Ovary (tissue), 9 donors: ENCODE data around the gene SLC26A4. TPM values are rescaled to one million over a fixed set of nuclear protein-coding genes. Genes with fewer than 3 reads are reported as not detected.

Experiments
- DNase-seq, 5 donors: peaks; one replicate each; pipeline ENCODE4 v3.0.0-alpha.2; 2019 to 2020
- H3K27ac ChIP-seq, 2 donors: fragments of 200-600 bp; one replicate each; pipeline versions ENCODE4 v1.5.1 to v1.8.0; 2019 to 2022
- H3K27me3 ChIP-seq: fragments of 200-600 bp; one replicate; pipeline ENCODE4 v1.8.0; 2022
- H3K36me3 ChIP-seq: fragments of 200-600 bp; sonication (generic); one replicate; pipeline ENCODE4 v1.5.1; 2019
- H3K4me1 ChIP-seq: one replicate; pipeline ENCODE4 v1.8.1; 2013; ENCODE audit warnings: mild to moderate bottlenecking, moderate library complexity; ENCODE audit not compliant: insufficient read depth
- H3K4me3 ChIP-seq: fragments of 200-600 bp; sonication (generic); one replicate; pipeline ENCODE4 v1.5.1; 2017
- H3K9me3 ChIP-seq, 2 donors: fragments of 200-600 bp in 1 of 2; sonication (generic) in 1 of 2; one replicate each; pipeline versions ENCODE4 v1.5.1 to v1.8.1; 2013 to 2019; ENCODE audit warnings: mild to moderate bottlenecking in 1 of 2, moderate library complexity in 1 of 2
- EP300 ChIP-seq: sonication (generic); formaldehyde crosslinking; IDR thresholded peaks from one replicate; pipeline ENCODE4 v1.6.1; 2017; ENCODE audit warnings: antibody characterized with exemption
- POLR2A ChIP-seq: fragments of 450-650 bp; IDR thresholded peaks from one replicate; pipeline ENCODE4 v1.6.1; 2017; ENCODE audit warnings: antibody characterized with exemption, mild to moderate bottlenecking, moderate library complexity
- WGBS, 3 donors: extraction: QIAGEN DNeasy Blood & Tissue Kit in 1 of 3; methylation state at CpG; one replicate each; pipeline versions ENCODE4 v1.1.5 to v1.1.7; 2013 to 2017; 5-methylcytosine and 5-hydroxymethylcytosine counted together
- intact Hi-C, 4 donors: fragments of 100-400 bp; cut with DNase I; formaldehyde crosslinking; loops; one replicate each; pipeline versions ENCODE4 v1.11.0 to v1.15.1; 2022 to 2023
- polyA plus RNA-seq, 2 donors: library from polyadenylated mRNA; stranded (reverse); fragments of 200-250 nt in 1 of 2; fragments of 350-450 nt in 1 of 2; fragmentation: Illumina TruSeq in 1 of 2; extraction: RNeasy Lipid Tissue Mini Kit (QIAGEN cat#74804) in 1 of 2; gene quantifications; one replicate each; pipeline ENCODE4 v1.2.3, GENCODE V29; 2013 to 2014
- total RNA-seq, 7 donors: library from RNA; depleted of rRNA in 2 of 7; stranded (reverse); fragments of >200 nt in 2 of 7; fragmentation: NEBNext Ultra II Directional in 3 of 7; extraction: Animal tissue kit (Norgen Biotek cat#: 25700) in 3 of 7; gene quantifications; one replicate each; pipeline versions ENCODE4 v1.1.0 to v1.2.4, GENCODE V29; 2016 to 2023
- TF ChIP-seq, protein P1 (sequence below), 3 donors: fragments of 450-650 bp in 2 of 3; fragments of 200-600 bp in 1 of 3; IDR thresholded peaks; one replicate each; pipeline versions ENCODE4 v1.5.1 to v1.8.0; 2016 to 2022; ENCODE audit warnings: antibody characterized with exemption in 3 of 3, mild to moderate bottlenecking in 1 of 3
- donor health status: DM: no; HTN: no; CAD: no; lungs with moderate emphysema.
- donor health status: DM: no; HTN: no; CAD: no.
- donor health status: Bipolar disorder and iron deficiency.
- donor health status: DM: yes; HTN: yes; CAD: no.
- donor health status: DM: no; HTN: no; CAD: no.
- donor health status: DM: yes; HTN: yes; CAD: no.

Gene SLC26A4
- total and polyA plus RNA-seq, 9 donors: 0.11 to 1.3 (median 0.62) TPM

DNA sequence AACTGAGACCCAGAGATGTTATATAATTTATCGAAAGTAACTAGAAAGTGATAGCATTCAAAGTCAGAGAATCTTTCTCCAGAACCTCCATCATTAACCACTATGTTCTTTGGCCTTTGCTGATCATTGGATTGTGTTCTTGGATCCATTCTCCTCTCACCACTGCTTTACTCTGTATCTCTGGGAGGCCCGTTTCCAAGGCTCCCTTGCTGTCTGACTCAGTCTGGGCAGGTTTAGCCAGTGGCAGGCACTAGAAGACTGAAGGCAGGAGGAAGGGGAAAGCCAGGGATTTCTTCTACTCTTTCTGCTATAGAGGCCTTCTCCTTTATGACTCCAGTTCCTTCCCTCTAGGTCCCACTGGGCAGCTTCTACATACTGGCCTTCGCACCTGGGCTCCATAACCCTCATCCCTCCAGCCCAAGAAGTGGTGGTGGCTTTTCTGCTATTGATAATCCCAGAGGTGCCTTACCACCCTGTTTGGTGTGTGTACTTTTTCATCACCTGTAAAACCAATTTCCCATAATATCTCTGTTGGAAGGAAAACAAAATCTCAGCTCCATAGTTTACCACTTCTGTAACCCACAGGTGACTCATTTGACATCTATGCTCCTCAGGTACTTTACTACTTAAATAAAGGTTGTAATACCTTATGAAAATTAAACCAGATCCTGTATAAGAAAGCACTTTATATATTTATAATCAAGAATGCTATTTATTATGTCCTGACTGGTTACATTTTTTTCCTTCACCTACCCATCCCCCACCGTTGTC, 44.5 kb upstream of the SLC26A4 start:
- Histone ChIP-seq H3K27me3 (no peaks in the 10 kb centered on the region), H3K4me1 (no peaks in the 10 kb centered on the region), H3K27ac (no peak overlapping the region), H3K4me3 (no peak overlapping the region), H3K9me3 (no peaks in the 10 kb centered on the region), H3K36me3 (no peaks in the 10 kb centered on the region)
- intact Hi-C loops: no loop called here
- TF ChIP-seq EP300: no peak
- TF ChIP-seq POLR2A: no peak
- TF ChIP-seq, protein P1, sequence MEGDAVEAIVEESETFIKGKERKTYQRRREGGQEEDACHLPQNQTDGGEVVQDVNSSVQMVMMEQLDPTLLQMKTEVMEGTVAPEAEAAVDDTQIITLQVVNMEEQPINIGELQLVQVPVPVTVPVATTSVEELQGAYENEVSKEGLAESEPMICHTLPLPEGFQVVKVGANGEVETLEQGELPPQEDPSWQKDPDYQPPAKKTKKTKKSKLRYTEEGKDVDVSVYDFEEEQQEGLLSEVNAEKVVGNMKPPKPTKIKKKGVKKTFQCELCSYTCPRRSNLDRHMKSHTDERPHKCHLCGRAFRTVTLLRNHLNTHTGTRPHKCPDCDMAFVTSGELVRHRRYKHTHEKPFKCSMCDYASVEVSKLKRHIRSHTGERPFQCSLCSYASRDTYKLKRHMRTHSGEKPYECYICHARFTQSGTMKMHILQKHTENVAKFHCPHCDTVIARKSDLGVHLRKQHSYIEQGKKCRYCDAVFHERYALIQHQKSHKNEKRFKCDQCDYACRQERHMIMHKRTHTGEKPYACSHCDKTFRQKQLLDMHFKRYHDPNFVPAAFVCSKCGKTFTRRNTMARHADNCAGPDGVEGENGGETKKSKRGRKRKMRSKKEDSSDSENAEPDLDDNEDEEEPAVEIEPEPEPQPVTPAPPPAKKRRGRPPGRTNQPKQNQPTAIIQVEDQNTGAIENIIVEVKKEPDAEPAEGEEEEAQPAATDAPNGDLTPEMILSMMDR (IDR thresholded peaks at IDR 0.05): no peak
- no peak for DNase-seq
- 76 to 97% (median 96%) methylated on average over 4 of the region's 4 CpGs for WGBS, 3 donors

- intact Hi-C loops: no loop called here
- Histone ChIP-seq H3K36me3 (no peaks in the 10 kb centered on the region), H3K4me1 (no peaks in the 10 kb centered on the region), H3K9me3 (no peaks in the 10 kb centered on the region), H3K27me3 (no peaks in the 10 kb centered on the region), H3K4me3 (no peak overlapping the region), H3K27ac (no peak overlapping the region)
- DNase-seq: no peak
- TF ChIP-seq EP300 (no peak), POLR2A (no peak)
- TF ChIP-seq, protein P1 (IDR thresholded peaks at IDR 0.05): no peak
- 63 to 79% (median 79%) methylated on average over 1 of the region's 1 CpG for WGBS, 3 donors
Observed at GRCh38 chr7:107622429-107622828, 38.2 kb upstream of the SLC26A4 start.

DNA sequence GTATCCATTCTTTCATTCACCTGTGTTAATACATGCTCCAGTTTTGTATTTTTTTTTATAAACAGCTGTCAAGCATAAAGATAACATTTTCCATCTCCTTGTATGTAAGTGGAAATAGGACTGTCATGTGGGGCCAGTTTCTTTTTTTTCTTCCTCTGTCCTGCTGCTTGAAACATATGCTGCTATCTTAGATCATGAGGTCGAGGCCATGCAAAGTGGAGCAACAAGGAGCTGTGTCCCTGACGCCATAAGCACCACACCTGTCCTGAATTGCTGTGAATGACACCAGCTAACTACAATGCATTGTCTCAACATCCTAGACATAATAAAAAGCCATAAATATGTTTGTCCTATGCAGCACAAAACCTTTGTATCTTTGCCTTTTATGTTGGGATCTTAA, 37.7 kb upstream of the SLC26A4 start:
- Histone ChIP-seq H3K27ac (no peak overlapping the region), H3K4me1 (no peaks in the 10 kb centered on the region), H3K27me3 (no peaks in the 10 kb centered on the region), H3K9me3 (no peaks in the 10 kb centered on the region), H3K4me3 (no peak overlapping the region), H3K36me3 (no peaks in the 10 kb centered on the region)
- TF ChIP-seq, protein P1 (IDR thresholded peaks at IDR 0.05): no peak
- intact Hi-C loops: no loop called here
- no peak for DNase-seq
- WGBS, 3 donors: 62 to 71% (median 68%) methylated on average over 2 of the region's 2 CpGs

- no peak for DNase-seq
- no peaks in the 10 kb centered on the region for H3K4me1 ChIP-seq
- WGBS, 3 donors: 95 to 98% (median 95%) methylated on average over 4 of the region's 4 CpGs
- H3K36me3 ChIP-seq: no peaks in the 10 kb centered on the region
- TF ChIP-seq POLR2A (no peak), EP300 (no peak)
- TF ChIP-seq, protein P1 (IDR thresholded peaks at IDR 0.05): no peak
- intact Hi-C loops: no loop called here
- no peak overlapping the region for H3K27ac ChIP-seq
- H3K4me3 ChIP-seq: no peak overlapping the region
- no peaks in the 10 kb centered on the region for H3K27me3 ChIP-seq
- H3K9me3 ChIP-seq: no peaks in the 10 kb centered on the region
Observed at GRCh38 chr7:107627002-107627401, 33.6 kb upstream of the SLC26A4 start.
